OCI-LY3 (cell line): ENCODE results near the gene RAC3.

Experiments
- EZH2phosphoT487 ChIP-seq: fragments of 200-600 bp; shearing (Covaris generic); IDR thresholded peaks from 2 replicates; pipeline ENCODE4 v1.6.1; 2018; ENCODE audit warnings: antibody characterized with exemption, mixed run types, low read depth
- TF ChIP-seq, protein P1 (sequence below): fragments of 200-600, 300-600 bp; sonication (generic); IDR thresholded peaks from 2 replicates; pipeline ENCODE4 v1.5.1; 2014; ENCODE audit warnings: antibody characterized with exemption, low read length, low read depth

DNA sequence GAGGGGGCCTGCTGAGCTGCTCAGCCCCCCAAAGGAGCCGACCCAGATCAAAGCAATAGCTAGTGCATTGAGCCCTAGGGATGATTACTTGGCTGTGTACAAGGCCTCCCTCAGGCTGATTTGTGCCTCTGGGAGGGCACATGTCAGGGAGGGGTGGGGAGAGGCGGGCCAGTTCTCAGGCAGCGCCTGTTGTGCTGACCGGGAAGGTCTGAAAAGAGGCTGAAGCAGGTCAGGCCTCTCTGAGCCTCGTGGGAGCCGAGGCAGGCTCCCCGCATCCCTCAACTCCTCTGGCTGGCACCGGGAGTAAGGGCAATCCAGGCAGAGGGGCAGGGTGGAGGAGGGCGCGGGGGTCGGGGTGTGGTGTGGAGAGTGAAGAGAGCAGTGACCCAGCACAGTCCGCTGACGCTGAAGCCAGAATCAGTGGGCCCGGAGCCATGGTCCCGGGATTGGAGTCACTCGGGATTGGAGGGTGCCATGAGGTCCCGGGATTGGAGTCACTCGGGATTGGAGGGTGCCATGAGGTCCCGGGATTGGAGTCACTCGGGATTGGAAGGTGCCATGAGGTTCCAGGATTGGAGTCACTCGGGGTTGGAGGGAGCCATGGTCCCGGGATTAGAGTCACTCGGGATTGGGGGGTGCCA is 3.0 kb downstream of the RAC3 start:
- TF ChIP-seq, protein P1, sequence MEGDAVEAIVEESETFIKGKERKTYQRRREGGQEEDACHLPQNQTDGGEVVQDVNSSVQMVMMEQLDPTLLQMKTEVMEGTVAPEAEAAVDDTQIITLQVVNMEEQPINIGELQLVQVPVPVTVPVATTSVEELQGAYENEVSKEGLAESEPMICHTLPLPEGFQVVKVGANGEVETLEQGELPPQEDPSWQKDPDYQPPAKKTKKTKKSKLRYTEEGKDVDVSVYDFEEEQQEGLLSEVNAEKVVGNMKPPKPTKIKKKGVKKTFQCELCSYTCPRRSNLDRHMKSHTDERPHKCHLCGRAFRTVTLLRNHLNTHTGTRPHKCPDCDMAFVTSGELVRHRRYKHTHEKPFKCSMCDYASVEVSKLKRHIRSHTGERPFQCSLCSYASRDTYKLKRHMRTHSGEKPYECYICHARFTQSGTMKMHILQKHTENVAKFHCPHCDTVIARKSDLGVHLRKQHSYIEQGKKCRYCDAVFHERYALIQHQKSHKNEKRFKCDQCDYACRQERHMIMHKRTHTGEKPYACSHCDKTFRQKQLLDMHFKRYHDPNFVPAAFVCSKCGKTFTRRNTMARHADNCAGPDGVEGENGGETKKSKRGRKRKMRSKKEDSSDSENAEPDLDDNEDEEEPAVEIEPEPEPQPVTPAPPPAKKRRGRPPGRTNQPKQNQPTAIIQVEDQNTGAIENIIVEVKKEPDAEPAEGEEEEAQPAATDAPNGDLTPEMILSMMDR: no peak
- TF ChIP-seq EZH2phosphoT487: no peak
